Prostate gland (tissue), 2 donors: ENCODE measurements around the gene ARHGAP19. TPM values are rescaled to one million over a fixed set of nuclear protein-coding genes. Genes with fewer than 3 reads are reported as not detected.
"Not testable (repeated sequence)": the region's sequence is repeated elsewhere in the genome, so short reads cannot be mapped to it uniquely, and the experiment has no call there.

Experiments
- DNase-seq: peaks from one replicate; pipeline ENCODE4 v3.0.0-alpha.2; 2019; ENCODE audit warnings: low spot score
- H3K27ac ChIP-seq, 2 donors: fragments of 200-600 bp; sonication (generic); 2 replicates each; pipeline ENCODE4 v1.5.1; 2017 to 2019
- H3K27me3 ChIP-seq: fragments of 200-600 bp; sonication (generic); replicated peaks from 2 replicates; pipeline ENCODE4 v1.5.1; 2019; ENCODE audit not compliant: insufficient read depth
- H3K36me3 ChIP-seq, 2 donors: fragments of 200-600 bp; sonication (generic); 1 replicate in 1 of 2; 2 replicates in 1 of 2; pipeline versions ENCODE4 v1.5.1 to v1.8.1; 2017 to 2019
- H3K4me1 ChIP-seq: fragments of 200-600 bp; sonication (generic); replicated peaks from 2 replicates; pipeline ENCODE4 v1.5.1; 2019
- H3K4me3 ChIP-seq, 2 donors: fragments of 200-600 bp; sonication (generic); 2 replicates each; pipeline ENCODE4 v1.5.1; 2017 to 2019
- H3K9me3 ChIP-seq: fragments of 200-600 bp; sonication (generic); 2 replicates; pipeline ENCODE4 v1.5.1; 2017
- CTCF ChIP-seq, 4 experiments: fragments of 200-600 bp in 2 of 4; fragments of 450-650 bp in 2 of 4; sonication (generic) in 2 of 4; IDR thresholded peaks; 1 replicate in 3 of 4; 2 replicates in 1 of 4; pipeline ENCODE4 v1.5.1; 2016 to 2019; ENCODE audit warnings: antibody characterized with exemption in 4 of 4, mild to moderate bottlenecking in 2 of 4, moderate library complexity in 2 of 4
- POLR2A ChIP-seq: fragments of 450-650 bp; IDR thresholded peaks from one replicate; pipeline ENCODE4 v1.6.1; 2016; ENCODE audit warnings: antibody characterized with exemption, mild to moderate bottlenecking
- POLR2AphosphoS5 ChIP-seq: sonication (generic); formaldehyde crosslinking; IDR thresholded peaks from one replicate; pipeline ENCODE4 v1.6.1; 2017; ENCODE audit warnings: antibody characterized with exemption
- WGBS: methylation state at CpG from one replicate; pipeline ENCODE4 v1.1.5; 2018; 5-methylcytosine and 5-hydroxymethylcytosine counted together
- intact Hi-C: fragments of 100-400 bp; cut with DNase I; formaldehyde crosslinking; loops from one replicate; pipeline ENCODE4 v1.14.2; 2022
- total RNA-seq, 2 donors: library from RNA; depleted of rRNA; stranded (reverse); fragments of >200 nt; gene quantifications; one replicate each; pipeline ENCODE4 v1.1.0, GENCODE V29; 2016

The ARHGAP19 gene
- total RNA-seq, 2 donors from 2014 or later, result 10.4 to 37.1 TPM

DNA sequence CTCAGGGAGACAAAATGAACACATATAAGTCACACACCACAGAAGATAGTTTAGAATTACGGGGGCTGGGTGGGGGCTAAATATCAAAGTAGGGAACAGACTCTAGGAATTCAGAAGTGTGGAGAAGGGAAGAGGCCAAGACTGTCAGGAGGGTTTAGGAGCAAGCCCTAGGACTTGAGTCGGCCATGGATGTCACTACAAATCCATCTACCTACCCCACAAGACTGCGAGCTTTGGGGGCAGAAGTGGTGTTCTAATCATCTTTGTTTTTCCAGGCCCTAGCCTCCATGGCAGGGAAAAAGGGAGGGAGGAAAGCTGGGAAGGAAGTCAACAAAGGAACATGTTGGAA, 5.8 kb upstream of the ARHGAP19 start:
- Histone ChIP-seq H3K4me1 (no peaks in the 10 kb centered on the region), H3K36me3 (no peaks in the 10 kb centered on the region), H3K4me3 (no peak overlapping the region), H3K9me3 (no peaks in the 10 kb centered on the region), H3K27ac (no peak overlapping the region), H3K27me3 (no peaks in the 10 kb centered on the region)
- WGBS, result 78% methylated on average over 3 of the region's 3 CpGs
- intact Hi-C loops, result no loop called here
- TF ChIP-seq POLR2A (no peak), CTCF (IDR thresholded peaks at IDR 0.05) (no peak), POLR2AphosphoS5 (no peak)
- DNase-seq, result no peak

DNA sequence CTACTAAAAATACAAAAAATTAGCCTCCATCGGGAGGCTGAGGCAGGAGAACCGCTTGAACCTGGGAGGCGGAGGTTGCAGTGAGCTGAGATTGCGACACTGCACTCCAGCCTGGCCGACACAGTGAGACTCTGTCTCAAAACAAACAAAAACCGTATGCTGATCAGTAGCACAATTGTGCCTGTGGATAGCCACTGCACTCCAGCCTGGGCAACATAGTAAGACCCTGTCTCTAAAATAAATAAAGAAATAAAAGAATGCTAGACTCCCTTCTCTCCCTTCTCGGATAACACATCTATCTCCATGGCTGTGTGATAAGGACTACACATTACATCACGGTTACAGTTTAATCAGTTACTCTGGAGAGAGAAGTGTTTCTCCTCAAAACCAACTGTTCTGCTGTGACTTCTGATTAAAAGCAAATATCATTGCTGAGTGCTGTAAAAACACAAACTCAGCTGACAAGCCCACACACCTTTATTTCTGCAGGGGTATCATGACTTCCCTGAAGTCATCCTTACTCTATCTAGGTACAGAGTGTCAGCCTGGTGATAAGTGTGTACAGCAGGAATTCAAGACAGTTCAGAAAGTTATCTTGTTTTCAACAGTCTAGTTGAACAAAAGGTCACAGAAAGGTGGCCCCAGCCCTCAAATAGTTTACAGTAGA, 5.3 kb upstream of the ARHGAP19 start:
- intact Hi-C loops, result no loop called here
- no peaks in the 10 kb centered on the region for H3K27me3 ChIP-seq
- H3K4me1 ChIP-seq, result no peaks in the 10 kb centered on the region
- no peaks in the 10 kb centered on the region for H3K9me3 ChIP-seq
- no peak for DNase-seq
- no peaks in the 10 kb centered on the region for H3K36me3 ChIP-seq
- WGBS, result 78% methylated on average over 8 of the region's 8 CpGs
- TF ChIP-seq POLR2AphosphoS5, result no peak
- no peak for TF ChIP-seq POLR2A
- TF ChIP-seq CTCF (IDR thresholded peaks at IDR 0.05), result no peak
- no peak overlapping the region for H3K4me3 ChIP-seq
- no peak overlapping the region for H3K27ac ChIP-seq

DNA sequence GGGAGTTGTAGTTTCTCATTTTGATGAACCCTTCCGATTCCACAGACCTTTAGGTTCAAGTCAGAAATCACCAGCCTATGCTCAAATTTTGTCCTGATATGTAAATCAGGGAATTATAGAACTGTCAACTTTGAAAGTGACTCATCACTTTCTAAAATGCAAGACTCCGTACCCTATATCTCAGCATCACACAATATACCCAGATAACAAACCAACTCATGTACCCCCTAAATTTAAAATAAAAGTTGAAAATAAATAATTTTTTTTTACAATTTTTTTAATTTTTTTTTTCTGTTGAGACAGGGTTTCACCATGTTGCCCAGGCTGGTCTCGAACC, 393 bp upstream of the ARHGAP19 start:
- TF ChIP-seq CTCF (IDR thresholded peaks at IDR 0.05) (no peak), POLR2A (no peak), POLR2AphosphoS5 (no peak)
- no peak for DNase-seq
- Histone ChIP-seq H3K27me3 (no peaks in the 10 kb centered on the region), H3K4me1 (peaks cover 5% of the 10 kb centered on the region), H3K9me3 (no peaks in the 10 kb centered on the region), H3K36me3 (no peaks in the 10 kb centered on the region), H3K4me3 (no peak overlapping the region), H3K27ac (no peak overlapping the region)
- intact Hi-C loops, result loop anchor here (5.0 kb wide), 1 partner anchor 39 kb away; the partner anchor contains the start of gene FRAT2
- 61% methylated on average over 3 of the region's 3 CpGs for WGBS

GRCh38 chr10:97291357-97292096, 910 bp downstream of the ARHGAP19 start:
- Histone ChIP-seq H3K4me1 (peaks cover 5% of the 10 kb centered on the region), H3K36me3 (no peaks in the 10 kb centered on the region), H3K9me3 (no peaks in the 10 kb centered on the region), H3K4me3 (peak overlapping the region; percentile 64 to 79), H3K27me3 (no peaks in the 10 kb centered on the region), H3K27ac (peak overlapping the region; percentile 92 to 96)
- intact Hi-C loops, result loop anchor here (5.0 kb wide), 1 partner anchor 41 kb away; the partner anchor contains the start of gene FRAT2
- no peak for DNase-seq
- WGBS, result 50% methylated on average over 25 of the region's 25 CpGs
- TF ChIP-seq CTCF (IDR thresholded peaks at IDR 0.05) (no peak), POLR2AphosphoS5 (no peak), POLR2A (no peak)

DNA sequence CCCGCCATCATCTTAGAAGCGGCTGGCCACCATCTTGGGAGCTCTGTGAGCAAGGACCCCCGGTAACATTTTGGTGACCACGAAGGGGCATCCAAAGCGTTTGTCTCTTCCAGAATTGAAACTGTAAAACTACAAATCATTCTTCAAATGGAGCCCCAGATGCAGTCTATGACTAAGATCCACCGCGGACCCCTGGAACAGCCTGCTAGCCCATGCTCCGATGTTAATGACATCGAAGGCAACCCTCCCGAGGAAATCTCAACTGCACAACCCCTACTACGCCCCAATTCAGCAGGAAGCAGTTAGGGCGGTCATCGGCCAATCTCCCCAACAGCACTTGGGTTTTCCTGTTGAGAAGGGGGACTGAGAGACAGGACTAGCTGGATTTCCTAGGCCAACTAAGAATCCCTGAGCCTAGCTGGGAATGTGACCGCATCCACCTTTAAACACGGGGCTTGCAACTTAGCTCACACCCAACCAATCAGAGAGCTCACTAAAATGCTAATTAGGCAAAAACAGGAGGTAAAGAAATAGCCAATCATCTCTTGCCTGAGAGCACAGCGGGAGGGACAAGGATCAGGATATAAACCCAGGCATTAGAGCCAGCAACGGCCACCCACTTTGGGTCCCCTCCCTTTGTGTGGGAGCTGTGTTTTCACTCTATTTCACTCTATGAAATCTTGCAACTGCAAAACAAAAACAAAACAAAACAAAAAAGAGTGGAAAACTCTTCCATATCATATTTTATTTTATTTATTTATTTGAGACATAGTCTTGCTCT, 1.7 kb downstream of the ARHGAP19 start:
- not testable (repeated sequence) for H3K4me1 ChIP-seq, H3K9me3 ChIP-seq, H3K27me3 ChIP-seq, H3K4me3 ChIP-seq, H3K36me3 ChIP-seq, H3K27ac ChIP-seq, DNase-seq
- intact Hi-C loops, result loop anchor here (5.0 kb wide), 1 partner anchor 42 kb away; the partner anchor contains the start of gene FRAT2
- WGBS, result 93% methylated on average over 17 of the region's 17 CpGs

DNA sequence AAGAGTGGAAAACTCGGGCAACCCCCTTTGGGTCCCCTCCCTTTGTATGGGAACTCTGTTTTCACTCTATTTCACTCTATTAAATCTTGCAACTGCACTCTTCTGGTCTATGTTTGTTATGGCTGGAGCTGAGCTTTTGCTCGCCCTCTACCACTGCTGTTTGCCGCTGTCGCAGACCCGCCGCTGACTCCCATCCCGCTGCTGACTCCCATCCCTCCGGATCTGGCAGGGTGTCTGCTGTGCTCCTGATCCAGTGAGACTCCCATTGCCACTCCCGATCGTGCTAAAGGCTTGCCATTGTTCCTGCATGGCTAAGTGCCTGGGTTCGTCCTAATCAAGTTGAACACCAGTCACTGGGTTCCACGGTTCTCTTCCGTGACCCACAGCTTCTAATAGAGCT, 2.4 kb downstream of the ARHGAP19 start:
- WGBS, result 93% methylated on average over 13 of the region's 13 CpGs
- not testable (repeated sequence) for H3K27ac ChIP-seq, H3K9me3 ChIP-seq, H3K4me1 ChIP-seq, H3K4me3 ChIP-seq, DNase-seq, H3K27me3 ChIP-seq, H3K36me3 ChIP-seq
- intact Hi-C loops, result loop anchor here (5.0 kb wide), 1 partner anchor 42 kb away; the partner anchor contains the start of gene FRAT2
